Endothelial cell of umbilical vein (primary cell): ENCODE data around the gene NR2F2.

ENCODE experiments used
- CTCF ChIP-seq, 2 donors: IDR thresholded peaks; 1 replicate in 1 of 2; 2 replicates in 1 of 2; pipeline ENCODE4 v1.5.1; 2011; ENCODE audit warnings: low read length in 2 of 2, mild to moderate bottlenecking in 2 of 2, moderate library complexity in 2 of 2, control low read depth in 1 of 2, inconsistent platforms in 1 of 2, low read depth in 1 of 2; ENCODE audit not compliant: insufficient read depth in 1 of 2; ENCODE audit errors: extremely low read depth in 1 of 2
- FOS ChIP-seq: IDR thresholded peaks from 2 replicates; pipeline ENCODE4 v1.6.1; 2011; ENCODE audit warnings: mild to moderate bottlenecking, low read length, moderate library complexity, borderline replicate concordance; ENCODE audit not compliant: insufficient read depth
- POLR2AphosphoS5 ChIP-seq: IDR thresholded peaks from 2 replicates; pipeline ENCODE4 v1.6.1; 2012; ENCODE audit warnings: low read depth, mild to moderate bottlenecking, control low read depth, low read length, moderate library complexity; ENCODE audit not compliant: insufficient read depth

- TF ChIP-seq CTCF (IDR thresholded peaks at IDR 0.05; ENCODE audit: extremely low read depth in 1 of 2, insufficient read depth in 1 of 2, low read depth in 1 of 2, low read length in 2 of 2) (no peak), POLR2AphosphoS5 (no peak), FOS (no peak)
These were observed 25.7 kb upstream of the NR2F2 start for GRCh38 chr15:96304839-96305238.
